Panc1 (cell line): Measurements from ENCODE around the gene SH3GLB2.

Experiments used
- CTCF ChIP-seq: fragments of 450-650 bp; IDR thresholded peaks from 2 replicates; pipeline ENCODE4 v1.5.1; 2017; ENCODE audit warnings: mild to moderate bottlenecking
- POLR2AphosphoS5 ChIP-seq: IDR thresholded peaks from 2 replicates; pipeline ENCODE4 v1.6.1; 2012; ENCODE audit warnings: mild to moderate bottlenecking, low read depth, low read length, moderate library complexity
- REST ChIP-seq, 2 experiments: IDR thresholded peaks; 2 replicates each; pipeline ENCODE4 v1.6.1; 2011 to 2012; ENCODE audit warnings: low read depth in 2 of 2, control low read depth in 1 of 2, low read length in 1 of 2, mild to moderate bottlenecking in 1 of 2, moderate library complexity in 1 of 2; ENCODE audit not compliant: insufficient read depth in 1 of 2
- SIN3A ChIP-seq: IDR thresholded peaks from 2 replicates; pipeline ENCODE4 v1.6.1; 2012; ENCODE audit warnings: low read depth, mild to moderate bottlenecking, low read length, moderate library complexity, borderline replicate concordance; ENCODE audit not compliant: insufficient read depth
- TCF7L2 ChIP-seq: IDR thresholded peaks from 2 replicates; pipeline ENCODE4 v1.6.1; 2011; ENCODE audit warnings: mild to moderate bottlenecking, low read depth, low read length, inconsistent platforms

DNA sequence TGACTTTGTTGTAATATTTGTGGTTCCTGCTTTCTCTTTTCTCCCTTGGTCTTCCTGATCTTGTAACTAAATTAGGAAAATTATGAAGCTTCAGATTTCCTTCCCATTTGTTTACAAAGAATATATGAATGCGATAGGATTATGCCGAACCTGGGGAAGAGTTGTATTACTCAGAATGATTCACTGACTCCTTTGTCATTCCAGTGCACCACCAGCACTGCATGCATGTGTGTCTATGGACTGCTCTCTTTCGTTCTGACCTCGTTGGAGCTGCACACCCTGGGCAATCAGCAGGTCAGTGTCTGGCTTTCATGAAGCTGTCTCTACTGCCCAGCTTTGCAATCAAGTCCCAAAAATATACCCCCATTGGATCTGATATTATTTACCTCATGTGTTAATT lies 55.2 kb downstream of the SH3GLB2 start:
- TF ChIP-seq CTCF (no peak), POLR2AphosphoS5 (no peak), SIN3A (no peak), TCF7L2 (no peak), REST (IDR thresholded peaks at IDR 0.05; ENCODE audit: insufficient read depth in 1 of 2, low read depth in 2 of 2, low read length in 1 of 2) (no peak)
